GM12873 (cell line): ENCODE data around the gene ANK2.

Source experiments
- CTCF ChIP-seq: IDR thresholded peaks from 2 replicates; pipeline ENCODE4 v1.5.1; 2012; ENCODE audit warnings: low read depth, mild to moderate bottlenecking, moderate library complexity, low read length, control low read depth; ENCODE audit not compliant: insufficient read depth; ENCODE audit errors: missing control alignments

ANK2 gene

GRCh38 chr4:113332701-113333100 is 283.2 kb downstream of the ANK2 start:
- no peak for TF ChIP-seq CTCF

GRCh38 chr4:113335746-113336145 is 286.3 kb downstream of the ANK2 start:
- no peak for TF ChIP-seq CTCF

- TF ChIP-seq CTCF = no peak
Observed at GRCh38 chr4:113336556-113336955, 287.1 kb downstream of the ANK2 start.

GRCh38 chr4:113339430-113339813 is 290.0 kb downstream of the ANK2 start:
- TF ChIP-seq CTCF = no peak

- TF ChIP-seq CTCF = no peak
Observed at GRCh38 chr4:113344100-113344499, 294.6 kb downstream of the ANK2 start.

GRCh38 chr4:113347245-113347644 is 297.8 kb downstream of the ANK2 start:
- no peak for TF ChIP-seq CTCF

- no peak for TF ChIP-seq CTCF
Observed at GRCh38 chr4:113349430-113349829, 300.0 kb downstream of the ANK2 start.
